Smooth muscle cell (in vitro differentiated cells): Measurements from ENCODE around the gene RTN4RL1. TPM values are rescaled to one million over a fixed set of nuclear protein-coding genes. Genes with fewer than 3 reads are reported as not detected.

ENCODE experiments used
- DNase-seq: peaks from one replicate; lab custom pipeline; 2025; ENCODE audit not compliant: unreplicated experiment; lab: John Stamatoyannopoulos, UW
- H2AFZ ChIP-seq: fragments of 200-600 bp; sonication (generic); 2 replicates; pipeline ENCODE4 v1.6.0; 2016; ENCODE audit warnings: antibody characterized with exemption, low read depth, mild to moderate bottlenecking
- H3F3A ChIP-seq: fragments of 200-600 bp; sonication (generic); 2 replicates; pipeline ENCODE4 v1.6.0; 2017; ENCODE audit warnings: antibody characterized with exemption, low read depth
- H3K27ac ChIP-seq: fragments of 200-600 bp; sonication (generic); 2 replicates; pipeline ENCODE4 v1.5.1; 2016; ENCODE audit warnings: low read depth, mild to moderate bottlenecking
- H3K27me3 ChIP-seq: fragments of 200-600 bp; sonication (generic); 2 replicates; pipeline ENCODE4 v1.6.1; 2016; ENCODE audit warnings: low read depth, mild to moderate bottlenecking
- H3K36me3 ChIP-seq: fragments of 200-600 bp; sonication (generic); 2 replicates; pipeline ENCODE4 v1.5.1; 2016; ENCODE audit warnings: low read depth
- H3K4me1 ChIP-seq: fragments of 200-600 bp; sonication (generic); 2 replicates; pipeline ENCODE4 v1.5.1; 2016; ENCODE audit warnings: low read depth
- H3K4me2 ChIP-seq: fragments of 200-600 bp; sonication (generic); 2 replicates; pipeline ENCODE4 v1.6.0; 2016; ENCODE audit warnings: mild to moderate bottlenecking
- H3K4me3 ChIP-seq: fragments of 200-600 bp; sonication (generic); 2 replicates; pipeline ENCODE4 v1.5.1; 2016; ENCODE audit warnings: mild to moderate bottlenecking
- H3K79me2 ChIP-seq: fragments of 200-600 bp; sonication (generic); 2 replicates; pipeline ENCODE4 v1.6.0; 2016; ENCODE audit warnings: low read depth, mild to moderate bottlenecking
- H3K9ac ChIP-seq: fragments of 200-600 bp; sonication (generic); 2 replicates; pipeline ENCODE4 v1.6.0; 2016; ENCODE audit warnings: low read depth
- H3K9me3 ChIP-seq: fragments of 200-600 bp; sonication (generic); replicated peaks from 2 replicates; pipeline ENCODE4 v1.5.1; 2016; ENCODE audit warnings: low read depth
- H4K20me1 ChIP-seq: fragments of 200-600 bp; sonication (generic); 2 replicates; pipeline ENCODE4 v1.6.0; 2016; ENCODE audit warnings: low read depth
- CTCF ChIP-seq: fragments of 200-600 bp; sonication (generic); IDR thresholded peaks from 2 replicates; pipeline ENCODE4 v1.5.1; 2017; ENCODE audit warnings: borderline replicate concordance, mild to moderate bottlenecking, antibody characterized with exemption; ENCODE audit not compliant: insufficient read depth, poor library complexity, severe bottlenecking
- WGBS: methylation state at CpG from one replicate; pipeline ENCODE4 v1.1.7; 2016; ENCODE audit warnings: low lambda C conversion rate; 5-methylcytosine and 5-hydroxymethylcytosine counted together
- polyA plus RNA-seq: library from polyadenylated mRNA; unstranded; fragments of >200 nt; fragmentation: Nextera tagmentation; extraction: Ambion mirVana; gene quantifications from 2 replicates; pipeline ENCODE4 v1.2.1, GENCODE V29; 2016
- total RNA-seq: library from RNA; depleted of rRNA; stranded (reverse); fragments of >200 nt; gene quantifications from 2 replicates; pipeline ENCODE4 v1.2.3, GENCODE V29; 2014

Gene RTN4RL1
- total and polyA plus RNA-seq, 2 experiments from 2014 or later, result not detected

GRCh38 chr17:2040942-2041560, 15.9 kb upstream of the RTN4RL1 start:
- Histone ChIP-seq H3K27me3 (no peaks in the 10 kb centered on the region), H4K20me1 (no peaks in the 10 kb centered on the region), H3K27ac (peak overlapping the region; percentile 86), H3K79me2 (peaks cover 21% of the 10 kb centered on the region), H3K4me1 (peaks cover 7% of the 10 kb centered on the region), H3F3A (peaks cover 12% of the 10 kb centered on the region), H3K9ac (peak overlapping the region; percentile 85), H3K9me3 (no peaks in the 10 kb centered on the region), H3K36me3 (no peaks in the 10 kb centered on the region), H3K4me3 (peak overlapping the region; percentile 63), H2AFZ (no peak overlapping the region), H3K4me2 (peak overlapping the region; percentile 87)
- 60% methylated on average over 16 of the region's 16 CpGs for WGBS
- no peak for TF ChIP-seq CTCF
- DNase-seq, result no peak

- Histone ChIP-seq H3K4me2 (no peak overlapping the region), H3K36me3 (no peaks in the 10 kb centered on the region), H3K27ac (no peak overlapping the region)
Measured at GRCh38 chr17:2040219-2040827, 15.2 kb upstream of the RTN4RL1 start.

GRCh38 chr17:2037155-2037554, 12.0 kb upstream of the RTN4RL1 start:
- no peaks in the 10 kb centered on the region for H3K9me3 ChIP-seq
- H4K20me1 ChIP-seq, result no peaks in the 10 kb centered on the region
- H3K4me3 ChIP-seq, result no peak overlapping the region
- no peaks in the 10 kb centered on the region for H3K27me3 ChIP-seq
- H3K79me2 ChIP-seq, result peaks cover 2% of the 10 kb centered on the region
- no peak overlapping the region for H3K27ac ChIP-seq
- no peak for TF ChIP-seq CTCF
- peaks cover 3% of the 10 kb centered on the region for H3F3A ChIP-seq
- H3K36me3 ChIP-seq, result no peaks in the 10 kb centered on the region
- H3K4me1 ChIP-seq, result no peaks in the 10 kb centered on the region
- WGBS, result 96% methylated on average over 10 of the region's 10 CpGs
- H3K9ac ChIP-seq, result no peak overlapping the region
- no peak for DNase-seq
- no peak overlapping the region for H3K4me2 ChIP-seq
- no peak overlapping the region for H2AFZ ChIP-seq

More at GRCh38 chr17:2040219-2040827, 15.2 kb upstream of the RTN4RL1 start:
- DNase-seq, result no peak
- H3K9ac ChIP-seq, result no peak overlapping the region
- H4K20me1 ChIP-seq, result no peaks in the 10 kb centered on the region
- 93% methylated on average over 7 of the region's 7 CpGs for WGBS
- peaks cover 12% of the 10 kb centered on the region for H3F3A ChIP-seq
- no peak overlapping the region for H3K4me3 ChIP-seq
- no peak overlapping the region for H2AFZ ChIP-seq
- peaks cover 7% of the 10 kb centered on the region for H3K4me1 ChIP-seq
- no peak for TF ChIP-seq CTCF
- no peaks in the 10 kb centered on the region for H3K27me3 ChIP-seq
- H3K79me2 ChIP-seq, result peaks cover 20% of the 10 kb centered on the region
- no peaks in the 10 kb centered on the region for H3K9me3 ChIP-seq
